SK-N-SH (cell line): ENCODE results near the gene TSPAN11.

Source experiments
- GABPA ChIP-seq: IDR thresholded peaks from 2 replicates; pipeline ENCODE4 v1.4.0; 2012; ENCODE audit warnings: low read depth, mild to moderate bottlenecking
- MXI1 ChIP-seq: IDR thresholded peaks from 2 replicates; pipeline ENCODE4 v1.6.1; 2012; ENCODE audit warnings: mild to moderate bottlenecking, low read depth, low read length, improper control_type of control experiment
- POLR2AphosphoS5 ChIP-seq: IDR thresholded peaks from 2 replicates; pipeline ENCODE4 v1.6.1; 2012; ENCODE audit warnings: low read depth, low read length
- TAF1 ChIP-seq: IDR thresholded peaks from 2 replicates; pipeline ENCODE4 v1.6.1; 2012; ENCODE audit warnings: low read depth, mild to moderate bottlenecking, low read length, moderate library complexity, borderline replicate concordance
- TF ChIP-seq, protein P1 (sequence below): fragments of 150-350 bp; IDR thresholded peaks from 2 replicates; pipeline ENCODE4 v1.6.1; 2017; ENCODE audit warnings: antibody characterized with exemption, low read length, low read depth, borderline replicate concordance
- TF ChIP-seq, protein P2 (sequence below): fragments of 200-600 bp; sonication (generic); IDR thresholded peaks from 2 replicates; pipeline ENCODE4 v1.6.1; 2017; ENCODE audit warnings: antibody characterized with exemption, mild to moderate bottlenecking, moderate library complexity
- TF ChIP-seq, protein P3 (sequence below): IDR thresholded peaks from 2 replicates; pipeline ENCODE4 v1.4.0; 2012; ENCODE audit warnings: low read depth
- TF ChIP-seq, protein P4 (sequence below): IDR thresholded peaks from 2 replicates; pipeline ENCODE4 v1.6.1; 2012; ENCODE audit warnings: mild to moderate bottlenecking, low read depth, low read length, moderate library complexity

DNA sequence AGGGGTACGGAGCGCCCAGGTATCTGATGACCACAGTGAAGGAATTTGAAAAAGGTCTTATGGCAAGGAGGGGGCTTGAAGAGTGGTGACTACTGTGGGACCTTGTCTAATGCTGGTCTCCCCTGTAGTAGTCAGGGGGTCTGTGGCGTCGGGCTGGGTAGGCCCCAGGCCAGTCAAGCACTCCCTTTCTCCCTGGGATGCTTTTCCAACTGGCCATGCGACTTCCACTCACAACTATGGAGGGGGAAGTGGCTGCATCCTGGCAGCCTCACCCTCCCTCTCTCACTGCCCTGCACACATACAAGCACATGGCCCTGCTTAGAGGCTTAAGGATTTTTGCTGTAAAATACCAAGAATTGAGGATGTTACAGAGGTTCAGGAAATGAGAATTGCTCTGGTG, 4.1 kb downstream of the TSPAN11 start:
- TF ChIP-seq, protein P1, sequence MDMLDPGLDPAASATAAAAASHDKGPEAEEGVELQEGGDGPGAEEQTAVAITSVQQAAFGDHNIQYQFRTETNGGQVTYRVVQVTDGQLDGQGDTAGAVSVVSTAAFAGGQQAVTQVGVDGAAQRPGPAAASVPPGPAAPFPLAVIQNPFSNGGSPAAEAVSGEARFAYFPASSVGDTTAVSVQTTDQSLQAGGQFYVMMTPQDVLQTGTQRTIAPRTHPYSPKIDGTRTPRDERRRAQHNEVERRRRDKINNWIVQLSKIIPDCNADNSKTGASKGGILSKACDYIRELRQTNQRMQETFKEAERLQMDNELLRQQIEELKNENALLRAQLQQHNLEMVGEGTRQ: no peak
- TF ChIP-seq MXI1 (no peak), GABPA (no peak), TAF1 (no peak), POLR2AphosphoS5 (no peak)
- TF ChIP-seq, protein P2, sequence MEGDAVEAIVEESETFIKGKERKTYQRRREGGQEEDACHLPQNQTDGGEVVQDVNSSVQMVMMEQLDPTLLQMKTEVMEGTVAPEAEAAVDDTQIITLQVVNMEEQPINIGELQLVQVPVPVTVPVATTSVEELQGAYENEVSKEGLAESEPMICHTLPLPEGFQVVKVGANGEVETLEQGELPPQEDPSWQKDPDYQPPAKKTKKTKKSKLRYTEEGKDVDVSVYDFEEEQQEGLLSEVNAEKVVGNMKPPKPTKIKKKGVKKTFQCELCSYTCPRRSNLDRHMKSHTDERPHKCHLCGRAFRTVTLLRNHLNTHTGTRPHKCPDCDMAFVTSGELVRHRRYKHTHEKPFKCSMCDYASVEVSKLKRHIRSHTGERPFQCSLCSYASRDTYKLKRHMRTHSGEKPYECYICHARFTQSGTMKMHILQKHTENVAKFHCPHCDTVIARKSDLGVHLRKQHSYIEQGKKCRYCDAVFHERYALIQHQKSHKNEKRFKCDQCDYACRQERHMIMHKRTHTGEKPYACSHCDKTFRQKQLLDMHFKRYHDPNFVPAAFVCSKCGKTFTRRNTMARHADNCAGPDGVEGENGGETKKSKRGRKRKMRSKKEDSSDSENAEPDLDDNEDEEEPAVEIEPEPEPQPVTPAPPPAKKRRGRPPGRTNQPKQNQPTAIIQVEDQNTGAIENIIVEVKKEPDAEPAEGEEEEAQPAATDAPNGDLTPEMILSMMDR: no peak
- TF ChIP-seq, protein P3, sequence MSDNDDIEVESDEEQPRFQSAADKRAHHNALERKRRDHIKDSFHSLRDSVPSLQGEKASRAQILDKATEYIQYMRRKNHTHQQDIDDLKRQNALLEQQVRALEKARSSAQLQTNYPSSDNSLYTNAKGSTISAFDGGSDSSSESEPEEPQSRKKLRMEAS: no peak
- TF ChIP-seq, protein P4, sequence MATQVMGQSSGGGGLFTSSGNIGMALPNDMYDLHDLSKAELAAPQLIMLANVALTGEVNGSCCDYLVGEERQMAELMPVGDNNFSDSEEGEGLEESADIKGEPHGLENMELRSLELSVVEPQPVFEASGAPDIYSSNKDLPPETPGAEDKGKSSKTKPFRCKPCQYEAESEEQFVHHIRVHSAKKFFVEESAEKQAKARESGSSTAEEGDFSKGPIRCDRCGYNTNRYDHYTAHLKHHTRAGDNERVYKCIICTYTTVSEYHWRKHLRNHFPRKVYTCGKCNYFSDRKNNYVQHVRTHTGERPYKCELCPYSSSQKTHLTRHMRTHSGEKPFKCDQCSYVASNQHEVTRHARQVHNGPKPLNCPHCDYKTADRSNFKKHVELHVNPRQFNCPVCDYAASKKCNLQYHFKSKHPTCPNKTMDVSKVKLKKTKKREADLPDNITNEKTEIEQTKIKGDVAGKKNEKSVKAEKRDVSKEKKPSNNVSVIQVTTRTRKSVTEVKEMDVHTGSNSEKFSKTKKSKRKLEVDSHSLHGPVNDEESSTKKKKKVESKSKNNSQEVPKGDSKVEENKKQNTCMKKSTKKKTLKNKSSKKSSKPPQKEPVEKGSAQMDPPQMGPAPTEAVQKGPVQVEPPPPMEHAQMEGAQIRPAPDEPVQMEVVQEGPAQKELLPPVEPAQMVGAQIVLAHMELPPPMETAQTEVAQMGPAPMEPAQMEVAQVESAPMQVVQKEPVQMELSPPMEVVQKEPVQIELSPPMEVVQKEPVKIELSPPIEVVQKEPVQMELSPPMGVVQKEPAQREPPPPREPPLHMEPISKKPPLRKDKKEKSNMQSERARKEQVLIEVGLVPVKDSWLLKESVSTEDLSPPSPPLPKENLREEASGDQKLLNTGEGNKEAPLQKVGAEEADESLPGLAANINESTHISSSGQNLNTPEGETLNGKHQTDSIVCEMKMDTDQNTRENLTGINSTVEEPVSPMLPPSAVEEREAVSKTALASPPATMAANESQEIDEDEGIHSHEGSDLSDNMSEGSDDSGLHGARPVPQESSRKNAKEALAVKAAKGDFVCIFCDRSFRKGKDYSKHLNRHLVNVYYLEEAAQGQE: no peak
